NK-92 treated with Interleukin-12 subunit alpha and Interleukin-12 subunit beta, amount 100 ng/mL, for 24 hours (cell line): Measurements from ENCODE around the gene SNTG2.
"Not testable (repeated sequence)": the region's sequence is repeated elsewhere in the genome, so short reads cannot be mapped to it uniquely, and the experiment has no call there.

Experiments used
- DNase-seq: peaks from one replicate; lab custom pipeline; 2025; lab: John Stamatoyannopoulos, UW

Gene SNTG2

DNA sequence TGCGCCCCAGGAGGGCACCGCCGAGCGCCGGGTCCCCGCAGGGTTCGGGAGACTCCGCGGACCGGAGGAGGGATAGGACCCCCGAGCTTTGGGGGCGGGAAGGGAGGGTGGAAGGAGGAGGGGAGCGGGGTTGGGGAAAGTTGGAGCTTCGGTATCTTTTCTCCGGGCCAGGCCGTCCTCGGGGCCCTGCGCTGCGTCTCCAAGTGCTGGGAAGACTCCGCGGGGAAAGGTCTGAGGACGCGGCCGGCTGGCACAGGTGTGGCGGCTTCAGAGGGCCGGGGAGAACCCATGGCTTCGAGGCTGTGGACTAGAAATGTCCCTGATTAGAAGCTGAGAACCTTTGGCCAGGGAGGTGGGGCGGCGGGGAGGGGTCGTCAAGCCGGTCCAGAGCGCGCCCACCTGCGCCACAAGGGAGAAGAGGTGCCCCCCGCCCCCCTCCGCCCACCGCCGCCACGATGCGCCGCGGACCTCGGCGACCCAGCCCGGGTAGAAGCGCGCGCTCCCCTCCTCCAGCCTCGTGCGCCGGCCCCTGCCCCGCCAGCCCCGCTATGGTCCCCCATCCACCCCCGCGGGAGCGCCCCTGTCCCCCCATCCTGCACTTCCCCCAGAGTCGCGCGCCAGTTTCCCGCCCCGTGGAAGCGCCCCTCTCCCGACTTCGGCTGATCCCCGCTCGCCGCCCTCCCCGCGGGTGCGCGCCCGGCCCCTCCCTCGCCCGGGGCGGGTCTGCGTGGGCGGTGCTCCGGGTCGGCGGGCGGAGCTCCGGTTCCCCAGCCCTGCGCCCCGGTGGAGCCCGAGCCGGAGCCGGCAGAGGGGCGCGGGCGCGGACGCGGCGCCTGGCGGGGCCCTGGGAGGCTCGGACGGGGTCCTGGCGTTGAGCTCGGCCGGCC is at the start of gene SNTG2:
Gene SNTG2, plus strand, starts transcription at position 770 of the 887 bp plus-strand sequence. CDS start 148 bp downstream, outside the sequence.
- DNase-seq = no peak

DNA sequence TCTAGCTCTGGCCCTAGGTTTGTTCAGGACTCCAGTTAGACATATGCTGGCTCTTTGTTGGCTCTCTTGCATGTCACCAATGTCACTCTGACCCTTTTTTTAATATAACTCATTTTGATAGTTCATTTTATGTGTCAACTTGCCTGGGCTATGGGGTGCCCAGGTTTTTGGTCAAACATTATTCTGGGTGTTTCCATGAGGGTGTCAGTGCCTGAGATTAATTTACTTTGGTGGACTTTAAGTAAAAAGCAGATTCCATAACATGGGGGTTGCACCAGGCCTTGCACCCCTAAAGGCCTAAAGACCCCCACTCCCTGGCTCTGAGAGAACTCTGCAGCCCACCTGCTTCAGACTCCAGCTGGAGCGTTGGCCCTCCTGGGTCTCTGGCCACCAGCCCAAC is 48.1 kb upstream of the SNTG2 start:
- DNase-seq = no peak

DNA sequence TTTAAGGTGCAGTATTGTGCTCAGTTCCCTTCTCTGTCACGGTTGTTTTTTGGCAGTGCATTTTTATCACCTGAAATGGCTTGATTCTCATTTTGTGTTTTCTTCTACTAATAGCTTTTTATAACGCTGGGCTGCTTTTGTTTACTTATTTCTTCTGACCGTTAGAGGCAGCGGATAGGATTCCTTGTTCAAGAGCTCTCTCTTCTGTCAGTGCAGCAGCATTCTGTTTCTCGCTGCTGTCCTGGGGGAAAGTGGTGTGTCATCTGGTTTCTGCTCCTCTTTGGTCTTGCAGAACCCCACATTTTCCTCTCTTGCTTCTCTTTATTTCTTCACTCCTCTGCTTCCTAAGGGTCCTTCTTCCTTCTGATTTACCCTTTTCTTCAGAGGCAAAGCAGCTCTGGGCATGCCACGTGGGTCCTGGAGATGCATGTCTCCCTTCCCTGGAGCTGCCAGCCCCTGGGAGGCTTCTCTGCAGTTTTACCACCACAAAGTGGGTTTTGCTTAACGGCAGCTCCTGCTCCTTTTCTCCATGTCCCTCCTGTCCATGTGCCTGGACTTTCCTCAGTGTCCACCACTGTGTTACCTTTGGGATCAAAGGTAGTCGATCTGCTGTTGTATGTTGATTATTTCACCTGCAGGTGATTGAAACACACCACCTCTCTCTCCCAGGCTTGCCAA is 47.3 kb upstream of the SNTG2 start:
- no peak for DNase-seq

DNA sequence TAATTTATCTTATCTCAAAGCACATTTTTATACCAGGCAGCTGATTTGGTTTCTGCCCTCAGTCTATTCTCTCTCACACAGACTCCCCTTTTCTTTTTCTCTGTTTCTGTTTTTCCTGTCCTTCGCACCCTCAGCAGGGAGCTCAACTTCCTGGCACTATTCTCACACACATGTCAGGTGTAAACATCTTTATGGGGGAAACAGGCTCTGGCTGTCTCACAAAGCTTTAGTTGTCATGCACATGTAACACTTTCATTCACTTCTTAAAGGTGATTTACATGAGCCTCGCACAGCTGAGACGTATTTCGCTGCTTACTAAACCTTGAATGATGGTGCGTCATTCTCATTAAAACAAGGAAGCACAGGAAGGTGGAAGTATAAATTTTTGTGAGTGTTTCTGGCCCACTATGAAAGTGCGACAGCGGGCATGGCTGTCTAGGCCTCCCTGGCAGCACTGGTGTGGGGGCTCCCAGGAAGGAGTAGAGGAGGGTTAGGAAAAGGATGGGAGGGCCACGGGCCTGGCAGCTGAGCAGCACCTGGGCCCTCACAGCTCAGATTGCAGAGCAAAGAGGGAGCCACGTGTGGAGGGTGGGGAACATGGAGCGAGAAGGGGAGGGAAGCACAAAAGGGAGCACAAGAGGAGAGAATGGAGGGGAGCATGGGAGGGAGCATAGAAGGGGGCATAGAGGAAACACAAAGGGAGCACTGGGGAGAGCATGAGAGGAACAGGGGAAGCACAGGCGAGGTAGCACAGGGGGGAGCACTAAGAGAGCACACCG is 46.2 kb upstream of the SNTG2 start:
- DNase-seq = no peak

DNA sequence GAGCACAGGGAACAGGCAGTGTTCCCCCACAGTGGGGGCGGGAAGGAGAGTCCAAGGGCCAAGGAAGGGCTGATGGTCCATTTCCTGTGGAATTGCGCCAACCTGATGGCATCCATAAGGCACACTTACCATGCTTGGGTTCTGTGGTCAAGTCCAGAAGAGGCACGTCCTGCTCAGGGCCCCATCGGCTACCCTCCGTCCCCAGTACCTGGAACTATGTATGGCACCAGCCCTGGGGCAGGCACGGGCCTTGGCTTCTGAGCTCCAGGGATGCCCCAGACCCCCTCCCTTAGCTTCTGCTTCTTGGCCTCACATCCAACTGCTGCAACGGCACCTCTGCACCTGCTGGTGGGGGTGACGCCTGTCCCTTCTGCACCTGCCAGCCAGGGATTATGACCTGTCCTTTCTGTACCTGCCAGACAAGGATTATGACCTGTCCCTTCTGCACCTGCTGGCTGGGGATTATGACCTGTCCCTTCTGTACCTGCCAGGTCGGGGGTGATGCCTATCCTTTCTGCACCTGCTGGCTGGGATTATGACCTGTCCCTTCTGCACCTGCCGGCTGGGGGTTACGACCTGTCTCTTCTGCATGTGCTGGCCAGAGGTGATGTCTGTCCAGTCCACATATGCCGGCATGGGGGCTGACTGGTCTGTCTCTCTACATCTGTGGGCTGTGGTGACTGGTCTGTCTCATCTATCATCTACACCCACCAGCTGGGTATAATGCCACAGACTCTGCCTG is 45.4 kb upstream of the SNTG2 start:
- no peak for DNase-seq

DNA sequence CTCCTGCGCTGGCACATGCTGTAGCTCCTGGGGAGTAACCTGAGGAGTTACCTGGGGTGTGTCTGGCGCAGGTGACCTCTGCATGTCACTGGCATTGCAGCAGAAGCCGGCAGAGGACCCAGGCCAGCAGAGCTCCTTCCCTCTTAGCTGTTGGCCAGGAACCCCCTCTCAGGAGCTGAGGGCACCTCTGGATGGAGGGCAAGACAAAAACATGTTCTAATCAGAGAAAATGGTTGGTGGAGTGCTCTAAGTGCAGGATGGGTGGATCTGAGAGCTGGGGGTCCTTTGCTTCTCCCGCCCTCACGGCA is 44.9 kb upstream of the SNTG2 start:
- DNase-seq = no peak

DNA sequence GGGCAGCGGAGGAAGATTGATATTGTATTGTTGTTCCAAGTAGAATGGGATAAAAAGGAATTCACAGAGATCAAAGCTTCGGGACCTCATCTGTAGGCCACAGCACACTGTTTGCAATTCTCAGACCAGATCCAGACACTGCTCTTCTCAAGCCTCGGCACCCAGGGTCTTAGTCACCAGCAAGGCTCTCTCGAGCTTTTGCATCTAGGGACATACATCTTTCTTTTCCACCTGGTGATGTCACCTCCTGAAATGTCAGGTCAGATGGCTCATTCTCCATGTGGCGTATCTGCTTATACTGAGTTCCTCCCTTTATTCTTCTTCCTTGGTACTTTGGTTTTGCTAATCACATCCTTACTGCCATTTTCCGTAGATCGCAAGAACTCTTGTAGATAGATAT is 42.9 kb upstream of the SNTG2 start:
- no peak for DNase-seq

DNA sequence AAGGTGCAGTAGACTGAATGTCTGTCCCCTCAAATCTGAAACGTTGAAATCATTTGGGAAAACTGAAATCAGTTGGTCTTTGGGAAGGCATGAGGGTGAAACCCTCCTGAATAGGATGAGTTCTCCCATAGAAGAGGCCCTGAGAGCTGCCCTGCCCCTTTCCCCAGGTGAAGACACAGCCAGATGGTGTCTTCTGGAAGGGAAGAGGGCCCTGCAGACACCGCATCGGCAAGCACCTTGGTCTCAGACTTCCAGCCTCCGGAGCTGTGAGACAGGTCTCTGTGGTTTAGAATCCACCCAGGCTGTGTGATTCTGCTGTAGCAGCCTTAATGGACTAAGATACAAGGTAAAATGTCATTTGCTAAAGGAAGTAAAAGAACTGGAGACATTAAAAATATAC is 42.1 kb upstream of the SNTG2 start:
- no peak for DNase-seq

DNA sequence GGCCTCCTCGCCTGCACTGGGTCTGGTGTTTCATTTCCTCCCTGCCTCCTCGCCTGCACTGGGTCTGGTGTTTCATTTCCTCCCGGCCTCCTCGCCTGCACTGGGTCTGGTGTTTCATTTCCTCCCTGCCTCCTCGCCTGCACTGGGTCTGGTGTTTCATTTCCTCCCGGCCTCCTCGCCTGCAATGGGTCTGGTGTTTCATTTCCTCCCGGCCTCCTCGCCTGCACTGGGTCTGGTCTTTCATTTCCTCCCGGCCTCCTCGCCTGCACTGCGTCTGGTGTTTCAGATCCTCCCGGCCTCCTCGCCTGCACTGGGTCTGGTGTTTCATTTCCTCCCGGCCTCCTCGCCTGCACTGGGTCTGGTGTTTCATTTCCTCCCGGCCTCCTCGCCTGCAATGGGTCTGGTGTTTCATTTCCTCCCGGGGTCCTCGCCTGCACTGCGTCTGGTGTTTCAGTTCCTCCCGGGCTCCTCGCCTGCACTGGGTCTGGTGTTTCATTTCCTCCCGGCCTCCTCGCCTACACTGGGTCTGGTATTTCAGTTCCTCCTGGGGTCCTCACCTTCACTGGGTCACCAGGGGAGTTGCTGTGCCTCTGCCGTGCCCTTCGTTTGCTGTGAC is 40.8 kb upstream of the SNTG2 start:
- not testable (repeated sequence) for DNase-seq

DNA sequence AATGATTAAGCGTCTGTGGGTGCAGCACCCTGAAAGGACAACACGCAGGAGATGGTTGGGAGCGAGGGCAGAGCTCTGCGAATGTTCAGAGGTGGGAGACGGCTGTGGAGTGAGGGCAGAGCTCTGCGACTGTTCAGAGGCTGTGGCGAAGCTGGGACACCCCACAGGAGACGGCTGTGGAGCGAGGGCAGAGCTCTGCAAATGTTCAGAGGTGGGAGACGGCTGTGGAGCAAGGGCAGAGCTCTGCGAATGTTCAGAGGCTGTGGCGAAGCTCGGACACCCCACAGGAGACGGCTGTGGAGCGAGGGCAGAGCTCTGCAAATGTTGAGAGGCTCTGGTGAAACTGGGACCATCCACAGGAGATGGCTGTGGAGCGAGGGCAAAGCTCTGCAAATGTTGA is 40.0 kb upstream of the SNTG2 start:
- no peak for DNase-seq

DNA sequence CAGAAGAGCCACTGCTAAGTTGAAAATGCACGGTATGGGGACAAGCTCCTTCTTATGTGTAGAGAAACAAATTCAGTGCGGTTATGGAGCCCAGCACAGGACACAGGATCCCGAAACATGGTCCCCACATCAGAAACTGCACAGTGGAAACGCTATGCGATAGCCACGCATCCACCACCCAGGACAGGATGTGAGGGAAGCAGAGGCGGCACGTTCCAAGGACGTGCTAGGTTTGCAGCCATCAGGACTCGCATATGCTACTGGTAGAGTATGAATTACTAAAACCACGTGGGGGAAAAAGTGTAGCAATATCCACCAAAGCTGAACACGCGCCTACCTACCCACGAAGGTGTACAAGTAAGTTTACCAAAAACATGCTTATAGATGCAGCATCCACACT is 34.7 kb upstream of the SNTG2 start:
- DNase-seq = no peak

DNA sequence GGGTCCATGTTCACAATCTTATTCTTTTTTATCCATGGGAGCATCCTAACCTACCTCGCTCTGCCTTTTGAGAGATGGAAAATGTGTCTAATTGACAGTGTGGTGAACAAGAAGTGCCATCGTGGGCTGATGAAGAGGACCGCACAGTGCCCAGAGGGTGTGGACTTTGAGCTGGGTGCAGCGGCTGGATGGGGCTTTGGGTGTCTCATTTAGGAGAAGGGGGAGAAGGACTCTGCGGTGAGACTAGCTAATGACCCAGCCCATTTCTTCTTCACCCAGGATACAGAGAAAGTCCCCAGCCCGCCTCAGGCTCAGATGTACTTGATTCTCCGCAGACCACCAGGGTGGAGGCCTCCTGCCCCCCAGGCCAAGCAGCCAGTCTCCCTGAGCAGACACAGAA is 33.7 kb upstream of the SNTG2 start:
- DNase-seq = no peak

DNA sequence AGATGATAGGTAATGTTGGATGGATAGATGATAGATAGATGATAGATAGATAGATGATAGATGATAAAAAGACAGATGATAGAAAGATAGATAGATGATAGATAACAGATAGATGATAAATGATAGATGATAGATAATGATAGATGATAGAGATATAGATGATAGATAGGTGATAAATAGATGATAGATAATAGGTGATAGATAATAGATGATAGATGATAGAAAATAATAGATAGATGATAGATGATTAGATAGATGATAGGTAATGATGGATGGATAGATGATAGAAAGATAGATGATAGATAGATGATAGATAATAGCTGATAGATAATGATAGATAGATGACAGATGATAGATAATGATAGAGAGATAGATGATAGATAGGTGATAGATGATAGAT is 31.0 kb upstream of the SNTG2 start:
- DNase-seq = no peak

DNA sequence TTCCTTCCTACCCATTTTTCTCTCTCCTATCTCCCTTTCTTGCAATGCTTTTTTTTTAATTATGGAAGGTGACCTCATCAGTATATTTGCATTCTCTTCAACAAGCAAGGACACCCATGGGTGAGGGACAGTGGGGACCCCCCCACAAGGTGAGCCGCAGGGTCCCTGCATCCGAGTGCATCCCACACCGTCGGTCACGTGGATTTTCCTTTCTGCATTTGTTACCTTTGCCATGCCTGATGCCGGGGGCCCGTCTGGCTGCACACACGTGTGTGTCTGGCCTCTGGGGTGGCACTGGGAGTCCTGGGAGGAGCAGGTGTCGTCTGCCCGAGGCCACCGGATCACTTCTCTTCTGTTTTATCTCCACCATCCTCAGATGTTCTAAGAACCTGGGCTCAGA is 30.1 kb upstream of the SNTG2 start:
- no peak for DNase-seq

DNA sequence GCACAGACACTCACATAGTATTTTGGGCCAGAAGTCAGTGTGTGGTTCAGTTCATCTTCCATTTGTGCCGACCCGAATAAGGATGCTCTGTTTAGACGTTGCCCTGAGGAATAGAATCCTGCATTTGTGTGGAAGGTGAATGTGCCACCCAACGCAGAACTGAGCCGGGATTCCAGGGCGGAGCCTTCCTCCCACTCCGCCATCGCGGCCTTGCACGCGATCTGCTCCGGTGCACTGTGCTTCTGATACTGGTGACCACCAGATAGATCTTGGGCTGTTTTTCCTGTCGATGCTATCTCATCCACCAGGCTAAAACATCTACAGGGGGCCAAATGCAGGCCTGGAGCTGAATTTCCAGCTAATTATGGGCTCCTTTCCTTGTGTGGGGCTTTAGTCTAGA is 29.6 kb upstream of the SNTG2 start:
- DNase-seq = no peak

DNA sequence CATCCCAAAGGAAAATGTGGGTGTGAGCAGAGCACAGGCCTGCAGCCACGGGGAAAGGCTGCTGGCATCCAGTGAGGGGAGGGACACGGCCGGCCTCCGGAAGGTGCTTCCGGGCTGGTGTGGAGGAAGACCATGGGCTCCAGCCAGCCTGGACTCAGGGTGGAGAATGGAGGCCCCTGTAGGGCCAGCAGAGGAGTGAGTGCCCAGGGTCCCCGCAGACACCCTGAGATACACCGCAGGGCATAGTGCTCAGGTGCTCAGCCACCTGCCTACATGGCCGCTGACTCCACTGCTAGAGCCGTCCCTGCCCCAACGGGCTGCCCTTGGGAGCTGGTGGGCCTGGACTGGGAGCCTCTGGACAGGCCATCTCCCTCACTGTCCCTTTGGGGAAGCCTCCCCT is 28.5 kb upstream of the SNTG2 start:
- no peak for DNase-seq

DNA sequence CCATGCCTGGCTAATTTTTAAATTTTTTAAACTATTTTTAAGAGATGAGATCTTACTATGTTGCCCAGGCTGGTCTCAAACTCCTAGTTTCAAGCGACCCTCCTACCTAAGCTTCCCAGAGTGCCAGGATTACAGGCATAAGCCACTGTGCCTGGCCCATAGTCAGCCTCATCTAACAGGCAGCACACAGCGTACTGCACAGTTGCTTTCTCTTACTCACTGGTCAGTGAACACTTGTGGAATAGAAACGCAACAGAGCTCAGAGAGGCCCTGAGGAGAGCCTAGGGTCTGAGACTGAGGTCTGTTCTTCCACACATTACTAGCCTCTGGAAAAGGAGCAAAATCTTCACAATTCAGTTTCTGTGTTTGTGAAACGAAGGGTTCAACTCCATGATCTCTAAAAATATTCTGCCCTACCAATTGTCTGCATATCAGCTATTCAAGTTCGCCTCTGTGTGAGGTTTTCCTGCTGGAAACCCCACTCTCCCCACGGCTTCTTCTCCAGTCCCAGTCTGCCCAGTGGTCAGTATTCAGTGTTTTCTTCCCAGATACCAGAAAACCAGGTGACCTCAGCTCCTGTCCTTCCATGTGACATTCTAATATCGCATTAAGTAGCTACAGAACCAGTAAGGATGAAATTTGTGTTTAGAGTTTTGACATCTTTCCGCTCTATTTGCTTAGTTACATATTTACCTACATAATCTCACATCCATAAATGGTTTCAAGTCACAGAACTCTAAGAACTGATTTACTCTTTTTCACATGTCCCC is 26.6 kb upstream of the SNTG2 start:
- no peak for DNase-seq

DNA sequence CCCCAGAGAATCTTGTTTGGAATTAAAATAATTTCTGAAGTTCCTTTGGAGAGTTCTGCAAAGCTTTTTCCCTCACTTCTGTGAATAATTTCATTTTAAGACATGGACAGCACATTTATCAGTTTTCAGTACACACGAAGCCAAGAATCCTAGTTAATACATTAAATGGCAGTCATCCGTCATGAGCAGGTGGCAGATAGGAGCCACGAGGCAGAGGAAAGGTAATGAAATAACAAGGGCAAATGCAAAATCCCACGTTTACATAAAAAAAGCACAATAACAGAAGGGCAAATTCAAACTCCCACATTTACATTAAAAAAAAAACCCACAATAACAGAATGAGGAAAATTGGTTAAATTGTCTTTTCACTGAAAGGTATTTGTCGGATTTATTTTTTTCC is 25.9 kb upstream of the SNTG2 start:
- no peak for DNase-seq

DNA sequence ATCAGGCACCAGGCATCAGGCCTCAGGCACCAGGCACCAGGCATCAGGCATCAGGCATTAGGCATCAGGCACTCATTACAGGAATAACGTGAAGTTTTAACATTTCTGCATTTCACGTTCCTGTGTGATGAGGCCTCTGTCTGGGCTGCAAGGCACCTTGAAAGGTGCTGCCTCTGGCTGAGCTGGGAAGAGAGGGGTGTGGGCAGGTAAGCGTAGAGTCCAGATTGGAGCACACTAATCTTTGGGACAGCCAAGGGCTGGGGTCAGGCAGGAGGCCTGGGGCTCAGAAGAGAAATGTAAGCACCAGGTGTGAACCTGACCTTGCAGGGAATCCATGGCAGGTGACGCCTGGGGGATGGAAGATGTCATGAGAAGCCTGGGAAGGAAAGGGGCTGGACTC is 25.3 kb upstream of the SNTG2 start:
- no peak for DNase-seq

DNA sequence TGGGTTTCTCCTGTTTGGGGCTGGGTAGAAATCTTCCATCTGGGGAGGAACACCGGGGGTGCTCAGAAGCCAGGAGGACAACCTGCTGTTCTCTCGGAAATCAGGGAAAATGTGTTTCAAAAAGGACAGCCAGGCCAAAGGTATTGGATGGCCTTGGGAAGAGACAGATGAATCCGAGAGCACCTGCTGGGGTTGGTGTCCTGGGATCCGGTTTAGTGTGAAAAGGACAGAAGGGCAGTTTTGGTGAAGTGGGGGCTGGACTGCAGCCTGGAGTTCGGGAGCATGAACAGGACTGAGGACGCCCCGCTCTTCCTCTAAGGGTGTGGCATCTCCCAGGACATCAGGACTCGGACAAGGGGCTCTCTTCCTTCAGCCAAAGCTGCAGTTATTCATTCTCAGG is 24.9 kb upstream of the SNTG2 start:
- no peak for DNase-seq

DNA sequence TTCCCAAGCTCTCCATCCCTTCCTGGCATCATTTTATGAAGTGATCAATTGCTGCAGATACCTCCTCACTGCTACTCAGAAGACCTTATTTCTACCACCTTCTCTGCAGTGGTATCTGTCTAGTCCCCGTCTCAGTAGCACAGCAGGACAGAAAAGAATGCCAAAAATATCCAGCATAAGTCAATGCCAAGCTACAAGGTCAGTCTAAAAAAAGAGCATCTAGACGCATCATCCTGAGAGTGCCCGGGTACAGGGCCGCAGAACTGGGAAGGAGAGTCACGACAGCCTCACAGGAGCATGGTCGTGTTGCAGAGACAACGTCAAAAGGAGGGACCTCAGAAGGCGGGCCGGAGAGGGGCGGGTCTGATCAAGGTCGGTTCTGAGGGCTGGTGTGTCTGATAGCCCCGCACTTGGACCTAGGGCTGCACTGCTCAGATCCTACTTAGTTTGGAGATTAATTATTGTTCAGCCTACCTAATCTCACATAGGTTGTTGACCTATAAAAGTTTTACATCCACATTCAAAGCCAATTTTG is 24.3 kb upstream of the SNTG2 start:
- DNase-seq = no peak
